Measurements from ENCODE around the gene PLB1. TPM values are rescaled to one million over a fixed set of nuclear protein-coding genes. Genes with fewer than 3 reads are reported as not detected.
A peak's percentile ranks its signal among the peaks of the same experiment; 100 is the strongest.

PLB1 gene
- total RNA-seq = 1 to 10 TPM; 2.8 to 6.2 TPM
- long read RNA-seq = 0 reads

DNA sequence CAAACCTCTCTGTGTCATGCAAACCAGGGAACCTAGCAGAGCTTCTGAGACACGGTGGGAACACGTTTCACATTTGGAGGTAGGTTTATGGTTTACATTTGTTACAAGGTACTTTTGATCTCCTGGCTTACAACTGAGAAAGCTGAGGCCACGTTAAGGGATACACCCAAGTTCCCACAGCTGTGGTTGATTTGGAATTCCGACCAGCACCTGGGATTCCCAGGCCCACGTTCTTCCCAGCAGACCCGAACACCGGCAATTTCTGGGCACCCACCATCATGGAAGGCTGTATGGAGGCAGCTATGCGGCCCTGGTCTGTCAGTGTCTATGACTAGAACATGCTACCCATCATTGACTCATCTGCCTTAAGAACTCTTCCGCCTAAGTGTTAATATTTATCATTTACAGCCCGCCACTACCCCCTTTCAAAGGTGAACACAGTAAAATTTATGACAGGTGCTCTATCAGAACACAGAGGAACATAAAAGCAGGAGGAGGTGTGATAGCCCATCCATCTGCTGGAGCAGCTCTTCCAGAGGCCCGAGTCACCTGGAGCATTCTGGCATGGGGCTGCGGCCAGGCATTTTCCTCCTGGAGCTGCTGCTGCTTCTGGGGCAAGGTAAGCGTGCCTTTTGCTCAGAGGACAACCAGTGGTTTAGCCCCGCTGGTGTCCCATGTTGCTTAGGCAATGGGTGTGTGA is at the start of gene PLB1:
TSS of gene PLB1 (plus strand) at position 510 of the 700 bp plus-strand sequence. CDS start at position 565, 55 bp downstream.
- intact Hi-C loops (cut with DNase I) = no loop called here
- DNase-seq = no peak

GRCh38 chr2:28446531-28446930 is 49.3 kb upstream of the PLB1 start:
- no peak for DNase-seq
- intact Hi-C loops (cut with DNase I) = no loop called here
- no peak for ATAC-seq

More for the DNA sequence above, at the start of gene PLB1:
- ATAC-seq = no peak

- intact Hi-C loops (cut with DNase I) = no loop called here
- DNase-seq (no peak), ATAC-seq (no peak)
Observed at GRCh38 chr2:28447086-28447485, 48.8 kb upstream of the PLB1 start.

GRCh38 chr2:28447943-28448792 is 47.7 kb upstream of the PLB1 start:
- intact Hi-C loops (cut with DNase I) = no loop called here
- DNase-seq = no peak
- ATAC-seq = peak; percentile 24 to 49

DNA sequence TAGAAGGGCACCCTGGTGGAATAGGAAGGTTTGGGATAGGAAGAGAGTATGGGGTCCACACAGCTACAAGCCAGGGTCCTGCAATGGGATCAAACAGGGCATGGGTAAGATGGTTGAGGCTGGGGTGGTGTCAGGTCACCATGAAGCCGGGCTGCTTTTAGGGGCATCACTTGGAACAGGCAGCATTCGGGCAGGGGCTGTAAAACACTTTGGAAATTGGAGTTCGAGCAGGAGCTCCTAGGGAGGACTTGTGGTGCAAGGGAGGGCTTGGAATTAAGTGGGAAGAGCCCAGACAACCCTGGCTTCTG is 47.1 kb upstream of the PLB1 start:
- intact Hi-C loops (cut with DNase I) = no loop called here
- DNase-seq (no peak), ATAC-seq (no peak)

DNA sequence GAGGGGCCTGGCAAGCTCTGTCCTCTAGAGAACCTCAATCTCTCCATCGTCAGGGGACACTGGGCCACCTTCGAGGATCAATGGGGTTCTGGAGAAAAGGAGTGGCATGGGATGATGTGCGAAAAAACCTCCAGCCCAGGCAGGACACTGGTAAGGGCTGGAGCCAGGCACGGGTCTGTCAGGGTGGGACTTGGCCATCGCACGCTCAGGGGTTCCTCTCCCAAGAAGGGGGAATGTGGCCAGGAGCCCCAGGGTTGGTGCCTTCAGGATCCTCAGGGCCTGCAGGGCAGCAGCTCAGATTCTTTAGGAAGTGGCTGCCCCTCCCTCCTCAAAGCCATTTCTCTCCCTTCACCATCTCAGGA is 46.8 kb upstream of the PLB1 start:
- intact Hi-C loops (cut with DNase I) = no loop called here
- ATAC-seq (peak in 1 of 2 donors; percentile 1), DNase-seq (no peak)

DNA sequence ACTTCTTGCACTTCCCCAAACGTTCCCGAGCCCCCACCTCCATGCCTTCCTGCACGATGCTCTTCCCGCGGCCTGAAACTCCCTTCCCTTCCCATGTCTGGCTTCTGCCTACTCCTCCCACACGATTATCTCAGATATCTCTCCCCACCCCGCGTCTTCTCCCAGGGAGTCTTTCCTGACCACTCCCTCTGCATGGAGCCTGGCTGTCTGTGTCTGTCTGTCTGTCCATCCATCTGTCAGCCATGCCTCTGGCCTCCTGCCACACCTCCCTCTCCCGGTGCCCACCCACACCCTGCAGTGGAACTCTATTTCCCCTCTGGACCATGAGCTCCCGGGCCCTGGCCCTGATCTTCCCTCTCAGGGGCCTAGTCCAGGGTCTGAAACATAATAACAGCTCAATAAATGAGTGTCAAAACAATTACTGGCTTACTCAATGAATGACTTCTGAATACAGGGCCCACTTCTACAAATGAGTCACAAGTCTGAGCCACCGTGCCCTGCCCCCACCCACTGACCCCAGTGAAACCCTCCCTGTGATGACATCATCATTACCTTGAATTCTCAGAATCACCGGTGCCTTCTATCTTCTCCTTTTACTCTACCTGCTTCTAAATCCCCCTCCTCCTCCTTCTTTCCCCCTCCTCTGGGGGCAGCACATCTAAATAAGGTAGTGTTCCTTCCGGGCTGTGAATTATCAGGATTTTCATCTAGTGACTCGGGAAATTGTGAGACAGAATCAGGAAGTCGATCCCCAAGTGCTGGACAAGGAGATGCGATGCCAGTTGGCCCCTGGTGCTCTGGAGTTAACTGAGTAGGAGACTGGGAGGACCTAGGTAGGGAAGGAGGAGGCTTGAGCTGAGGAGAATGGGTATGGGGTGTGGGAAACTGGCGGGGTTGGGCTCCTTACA is 46.1 kb upstream of the PLB1 start:
- DNase-seq (no peak), ATAC-seq (peak in 1 of 2 donors; percentile 41)
- intact Hi-C loops (cut with DNase I) = loop anchor here (5.0 kb wide), 2 partner anchors 697 to 747 kb away; no protein-coding TSS in a partner anchor

GRCh38 chr2:28450901-28451565 is 44.8 kb upstream of the PLB1 start:
- DNase-seq = no peak
- intact Hi-C loops (cut with DNase I) = loop anchor here (5.0 kb wide), 2 partner anchors 699 to 749 kb away; no protein-coding TSS in a partner anchor

GRCh38 chr2:28451793-28452533 is 43.9 kb upstream of the PLB1 start:
- ATAC-seq = no peak
- no peak for DNase-seq
- intact Hi-C loops (cut with DNase I) = loop anchor here (2.0 to 5.0 kb wide), 3 partner anchors 700 to 750 kb away; no protein-coding TSS in a partner anchor

More at GRCh38 chr2:28450901-28451565, 44.8 kb upstream of the PLB1 start:
- ATAC-seq = no peak

DNA sequence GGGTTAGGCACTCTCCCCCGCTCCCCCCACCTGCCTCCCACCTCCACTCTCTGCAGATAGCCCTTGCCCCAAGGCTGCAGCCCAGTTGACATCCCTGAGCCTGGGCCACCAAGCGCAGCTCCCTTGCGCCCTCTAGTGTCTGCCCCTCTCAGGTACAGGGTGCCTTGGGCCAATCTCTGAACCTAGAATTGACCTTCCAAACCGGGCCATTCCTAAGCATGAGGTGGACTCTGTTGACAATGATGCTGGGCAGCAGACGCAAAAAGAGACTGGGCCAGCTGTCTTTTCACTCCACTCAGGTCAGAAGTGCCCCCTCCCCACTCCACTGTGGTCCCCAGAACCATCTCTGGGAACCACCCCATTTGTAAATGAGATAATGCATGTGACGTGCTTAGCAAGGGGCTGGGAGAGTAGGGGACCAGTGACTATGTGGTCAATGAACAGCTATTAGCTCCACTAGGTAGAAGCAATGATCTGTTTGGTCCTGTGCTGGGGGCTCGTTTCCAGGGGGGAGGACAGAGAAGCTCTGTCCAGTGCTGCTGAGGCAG is 43.3 kb upstream of the PLB1 start:
- ATAC-seq (peak; percentile 68 to 86), DNase-seq (peak; percentile 78)
- intact Hi-C loops (cut with DNase I) = loop anchor here (2.0 to 5.0 kb wide), 3 partner anchors 700 to 750 kb away; no protein-coding TSS in a partner anchor

GRCh38 chr2:28453396-28453795 is 42.5 kb upstream of the PLB1 start:
- intact Hi-C loops (cut with DNase I) = loop anchor here (2.0 to 5.0 kb wide), 3 partner anchors 701 to 751 kb away; no protein-coding TSS in a partner anchor
- DNase-seq (no peak), ATAC-seq (no peak)

- no peak for DNase-seq
- intact Hi-C loops (cut with DNase I) = loop anchor here (5.0 kb wide), 2 partner anchors 702 to 752 kb away; no protein-coding TSS in a partner anchor
- ATAC-seq = no peak
Observed at GRCh38 chr2:28454016-28454930, 41.6 kb upstream of the PLB1 start.

DNA sequence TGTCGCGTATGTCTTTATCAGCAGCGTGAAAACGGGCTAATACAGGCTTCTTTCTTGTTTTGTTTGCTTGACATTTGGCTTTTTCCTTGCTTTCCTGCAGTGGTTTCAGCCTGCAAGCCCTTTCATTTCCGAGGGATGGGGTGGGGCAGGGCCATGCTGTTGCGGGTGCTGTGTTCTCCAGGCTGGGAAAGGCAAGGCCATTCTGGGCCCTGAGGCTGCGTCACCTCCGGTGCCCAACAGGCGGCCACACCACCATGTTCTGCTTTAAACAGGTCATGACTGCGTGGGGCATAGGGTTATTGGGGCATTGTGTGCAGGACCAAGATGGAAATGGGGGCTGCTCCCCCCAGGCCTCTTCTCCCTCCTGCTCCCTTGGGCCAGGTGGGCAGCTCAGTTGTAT is 38.6 kb upstream of the PLB1 start:
- intact Hi-C loops (cut with DNase I) = no loop called here
- ATAC-seq (no peak), DNase-seq (no peak)

- intact Hi-C loops (cut with DNase I) = no loop called here
- no peak for ATAC-seq
- no peak for DNase-seq
Observed at GRCh38 chr2:28461056-28461455, 34.8 kb upstream of the PLB1 start.

DNA sequence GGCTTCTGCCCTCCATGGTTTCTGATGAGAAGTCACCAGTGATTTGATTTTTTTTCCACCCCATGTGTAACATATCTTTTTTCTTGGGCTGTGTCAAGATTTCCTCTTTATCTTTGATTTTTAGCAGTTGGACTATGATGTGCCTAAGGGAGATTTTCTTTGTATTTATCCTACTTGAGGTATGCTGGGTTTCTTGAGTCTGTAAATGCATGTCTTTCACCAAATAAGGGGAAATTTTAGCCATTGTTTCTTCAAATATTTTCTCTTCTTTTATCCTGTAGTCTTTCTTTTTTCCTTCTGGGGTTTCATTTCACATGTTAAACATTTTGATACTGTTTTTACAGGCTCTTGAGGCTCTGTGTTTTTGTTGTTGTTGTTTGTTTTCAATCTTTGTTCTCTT is 33.7 kb upstream of the PLB1 start:
- intact Hi-C loops (cut with DNase I) = no loop called here
- DNase-seq (no peak), ATAC-seq (no peak)

DNA sequence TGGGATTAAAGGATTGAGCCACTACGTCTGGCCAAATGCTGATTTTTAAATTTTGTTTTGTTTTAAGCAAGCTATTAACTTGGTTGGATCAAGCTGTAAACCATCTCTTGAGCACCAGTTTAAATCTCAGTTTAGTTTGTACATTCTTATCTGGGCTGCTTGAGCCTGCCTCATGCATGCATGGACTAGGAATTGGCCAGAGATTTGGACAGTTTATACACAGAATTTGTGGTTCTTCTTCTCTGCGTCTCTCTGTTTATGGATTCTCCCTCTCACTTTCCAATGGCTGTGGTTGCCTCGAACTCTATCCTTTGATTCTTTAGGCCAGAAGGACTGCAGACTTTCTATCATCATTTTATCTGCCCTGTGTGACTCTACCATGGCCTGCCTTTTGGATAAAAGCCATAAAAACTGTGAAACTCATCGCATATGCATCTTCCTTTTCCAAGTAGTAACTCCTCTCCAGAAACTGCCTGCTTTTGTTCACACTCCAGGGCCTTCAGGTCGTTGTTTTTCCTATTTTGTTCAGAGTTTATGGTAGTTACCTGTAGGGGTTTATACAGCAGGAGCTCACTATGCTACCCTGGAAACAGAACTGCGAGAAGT is 32.5 kb upstream of the PLB1 start:
- intact Hi-C loops (cut with DNase I) = no loop called here
- DNase-seq (no peak), ATAC-seq (no peak)

Data from left cardiac atrium (tissue), 4 donors.